ENCODE results near the gene PHACTR1.

DNA sequence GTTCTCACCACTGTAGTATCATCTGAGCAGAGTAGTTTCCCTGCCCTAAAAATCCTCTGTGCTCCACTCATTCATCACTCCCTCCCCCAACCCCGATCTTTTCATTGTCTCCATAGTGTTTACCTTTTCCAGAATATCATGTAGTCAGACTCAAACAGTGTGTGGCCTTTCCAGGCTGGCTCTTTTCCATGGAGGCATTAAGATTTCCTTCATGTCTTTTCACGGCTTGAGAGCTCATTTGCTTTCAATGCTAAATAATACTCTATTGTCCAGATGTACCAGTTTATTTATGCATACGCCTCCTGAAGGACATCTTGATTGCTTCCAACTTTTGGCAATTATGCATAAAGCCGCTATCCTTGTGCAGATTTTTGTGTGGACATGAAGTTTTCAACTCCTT, 235.8 kb downstream of the PHACTR1 start:
- TF ChIP-seq, protein P1, sequence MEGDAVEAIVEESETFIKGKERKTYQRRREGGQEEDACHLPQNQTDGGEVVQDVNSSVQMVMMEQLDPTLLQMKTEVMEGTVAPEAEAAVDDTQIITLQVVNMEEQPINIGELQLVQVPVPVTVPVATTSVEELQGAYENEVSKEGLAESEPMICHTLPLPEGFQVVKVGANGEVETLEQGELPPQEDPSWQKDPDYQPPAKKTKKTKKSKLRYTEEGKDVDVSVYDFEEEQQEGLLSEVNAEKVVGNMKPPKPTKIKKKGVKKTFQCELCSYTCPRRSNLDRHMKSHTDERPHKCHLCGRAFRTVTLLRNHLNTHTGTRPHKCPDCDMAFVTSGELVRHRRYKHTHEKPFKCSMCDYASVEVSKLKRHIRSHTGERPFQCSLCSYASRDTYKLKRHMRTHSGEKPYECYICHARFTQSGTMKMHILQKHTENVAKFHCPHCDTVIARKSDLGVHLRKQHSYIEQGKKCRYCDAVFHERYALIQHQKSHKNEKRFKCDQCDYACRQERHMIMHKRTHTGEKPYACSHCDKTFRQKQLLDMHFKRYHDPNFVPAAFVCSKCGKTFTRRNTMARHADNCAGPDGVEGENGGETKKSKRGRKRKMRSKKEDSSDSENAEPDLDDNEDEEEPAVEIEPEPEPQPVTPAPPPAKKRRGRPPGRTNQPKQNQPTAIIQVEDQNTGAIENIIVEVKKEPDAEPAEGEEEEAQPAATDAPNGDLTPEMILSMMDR (conservative IDR thresholded peaks at IDR 0.05; ENCODE audit: low read depth, low read length), result no peak
- no peak for TF ChIP-seq EZH2 (IDR thresholded peaks at IDR 0.05; ENCODE audit: borderline replicate concordance, low read depth, low read length, poor library complexity, severe bottlenecking)
